Muscle of back (tissue), 11 donors: ENCODE results near the gene TAS1R3. TPM values are rescaled to one million over a fixed set of nuclear protein-coding genes. Genes with fewer than 3 reads are reported as not detected.

Experiments used
- DNase-seq, 3 donors: peaks; one replicate each; pipeline versions ENCODE4 v3.0.0 to v3.0.0-alpha.2; 2013
- polyA plus RNA-seq, 10 donors: library from polyadenylated mRNA; unstranded; fragments of 120-200 nt; gene quantifications; one replicate each; pipeline ENCODE4 v1.2.1, GENCODE V29; 2013; ENCODE audit not compliant: insufficient read length in 10 of 10

TAS1R3 gene
- polyA plus RNA-seq, 10 donors: 1.4 to 3.2 (median 1.9) TPM

DNA sequence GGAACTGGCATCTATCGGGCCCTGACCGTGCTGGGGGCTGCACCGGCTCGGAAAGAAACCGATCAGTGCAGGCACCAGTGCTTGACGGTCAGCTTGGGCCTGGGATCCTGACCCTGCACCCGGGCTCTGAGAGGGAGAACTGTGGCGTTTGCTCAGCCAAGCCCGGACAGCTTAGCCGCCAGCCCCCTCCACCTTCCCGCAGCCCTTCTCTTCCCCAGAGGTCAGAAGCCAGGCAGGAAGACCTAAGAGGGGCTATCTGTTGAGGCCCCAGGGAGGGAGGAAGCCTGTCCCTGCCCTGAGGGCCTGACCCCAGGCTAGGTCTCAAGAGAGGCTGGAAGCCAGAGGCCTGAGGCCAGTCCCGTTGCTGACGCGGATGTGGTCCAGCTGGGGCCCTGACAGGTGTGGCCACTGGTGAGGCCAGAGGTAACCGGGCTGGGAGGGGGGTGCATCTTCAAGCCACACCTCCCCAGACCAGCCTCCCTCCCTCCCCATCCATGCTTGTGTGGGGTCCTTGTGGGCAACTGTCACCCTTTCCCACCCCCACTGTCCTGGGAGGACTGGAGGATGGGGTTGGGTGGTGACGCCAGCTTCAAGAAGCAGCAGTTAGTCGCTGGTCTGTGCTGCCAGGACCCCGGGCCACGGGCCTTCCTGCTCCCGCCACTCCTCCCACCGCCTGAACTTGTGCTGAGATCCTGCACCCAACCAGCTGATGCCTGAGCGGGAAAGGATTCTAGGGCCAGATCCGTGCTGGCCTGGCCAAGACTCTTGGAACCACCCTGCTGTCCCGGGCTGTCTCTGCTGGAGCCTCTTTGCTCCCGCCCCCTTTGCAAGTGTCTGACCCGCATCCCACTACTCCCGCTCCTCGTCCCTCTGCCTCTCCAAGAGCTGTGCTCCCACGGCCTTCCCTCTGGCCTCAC, 20.7 kb downstream of the TAS1R3 start:
- DNase-seq: peak in 2 of 3 donors; percentile 71 to 87

DNA sequence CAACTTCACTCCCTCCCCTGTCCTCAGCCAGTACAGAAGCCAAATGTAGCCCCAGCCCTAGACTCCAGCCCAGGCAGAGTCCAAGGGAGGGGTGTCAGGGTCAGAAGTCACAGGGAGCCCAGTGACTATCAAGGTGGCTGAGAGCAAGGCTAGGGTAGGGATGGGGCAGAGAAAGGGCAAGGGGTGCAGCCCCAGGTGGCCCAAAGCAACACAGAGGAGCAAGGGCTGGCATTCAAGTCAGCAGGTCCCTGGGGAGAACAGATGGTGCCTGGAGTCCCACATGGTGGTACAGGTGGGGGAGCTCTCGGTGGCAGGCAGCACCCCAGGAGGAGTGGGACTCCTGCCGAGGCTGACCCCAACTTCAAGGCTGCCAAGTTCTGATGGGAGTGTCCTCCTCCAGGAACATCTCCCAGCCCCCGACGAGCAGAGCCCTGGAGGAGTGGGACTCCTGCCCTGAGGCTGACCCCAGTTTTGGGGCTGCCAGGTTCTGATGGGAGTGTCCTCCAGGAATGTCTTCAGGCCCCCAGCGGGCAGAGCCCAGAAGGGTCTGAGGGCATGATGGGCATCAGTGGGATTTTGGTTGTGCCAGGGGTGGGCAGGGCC, 21.8 kb downstream of the TAS1R3 start:
- DNase-seq: no peak

DNA sequence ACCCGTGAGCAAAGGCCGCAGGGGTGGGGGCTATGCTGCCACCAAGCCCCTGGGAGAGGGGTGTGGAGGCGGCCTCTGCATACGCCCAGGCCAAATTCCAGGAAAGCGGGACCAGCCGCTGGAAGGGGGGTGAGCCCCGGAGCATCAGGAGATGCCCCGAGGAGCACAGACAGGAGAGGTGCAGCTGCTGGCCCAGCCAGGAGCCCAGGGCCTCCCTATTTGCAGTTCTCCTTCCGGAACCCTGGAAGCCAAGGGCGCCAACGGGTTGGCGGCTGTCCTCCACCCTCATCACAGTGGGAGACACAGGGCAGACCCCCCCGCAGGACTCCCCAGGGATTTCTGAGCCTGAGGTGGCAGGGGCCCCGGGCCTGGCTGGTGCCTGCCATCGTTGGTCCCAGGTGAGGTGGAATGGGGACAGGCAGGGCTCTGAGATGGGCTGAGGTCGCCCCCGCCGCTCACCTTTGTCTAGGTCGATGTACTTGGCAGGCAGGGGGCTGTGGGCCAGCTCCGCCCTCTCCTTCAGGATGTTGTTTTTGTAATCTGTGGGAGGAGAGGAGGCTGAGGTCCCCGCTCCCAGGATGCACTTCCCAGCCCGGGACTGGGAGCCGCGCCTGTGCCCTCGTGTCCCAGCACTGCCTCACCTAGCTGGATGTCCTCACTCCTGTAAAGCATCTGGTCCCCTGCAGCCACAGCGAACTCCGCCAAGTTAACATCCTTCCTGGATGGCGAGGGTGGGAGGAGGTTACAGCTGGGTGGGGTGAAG, 22.5 kb downstream of the TAS1R3 start:
- DNase-seq: no peak

DNA sequence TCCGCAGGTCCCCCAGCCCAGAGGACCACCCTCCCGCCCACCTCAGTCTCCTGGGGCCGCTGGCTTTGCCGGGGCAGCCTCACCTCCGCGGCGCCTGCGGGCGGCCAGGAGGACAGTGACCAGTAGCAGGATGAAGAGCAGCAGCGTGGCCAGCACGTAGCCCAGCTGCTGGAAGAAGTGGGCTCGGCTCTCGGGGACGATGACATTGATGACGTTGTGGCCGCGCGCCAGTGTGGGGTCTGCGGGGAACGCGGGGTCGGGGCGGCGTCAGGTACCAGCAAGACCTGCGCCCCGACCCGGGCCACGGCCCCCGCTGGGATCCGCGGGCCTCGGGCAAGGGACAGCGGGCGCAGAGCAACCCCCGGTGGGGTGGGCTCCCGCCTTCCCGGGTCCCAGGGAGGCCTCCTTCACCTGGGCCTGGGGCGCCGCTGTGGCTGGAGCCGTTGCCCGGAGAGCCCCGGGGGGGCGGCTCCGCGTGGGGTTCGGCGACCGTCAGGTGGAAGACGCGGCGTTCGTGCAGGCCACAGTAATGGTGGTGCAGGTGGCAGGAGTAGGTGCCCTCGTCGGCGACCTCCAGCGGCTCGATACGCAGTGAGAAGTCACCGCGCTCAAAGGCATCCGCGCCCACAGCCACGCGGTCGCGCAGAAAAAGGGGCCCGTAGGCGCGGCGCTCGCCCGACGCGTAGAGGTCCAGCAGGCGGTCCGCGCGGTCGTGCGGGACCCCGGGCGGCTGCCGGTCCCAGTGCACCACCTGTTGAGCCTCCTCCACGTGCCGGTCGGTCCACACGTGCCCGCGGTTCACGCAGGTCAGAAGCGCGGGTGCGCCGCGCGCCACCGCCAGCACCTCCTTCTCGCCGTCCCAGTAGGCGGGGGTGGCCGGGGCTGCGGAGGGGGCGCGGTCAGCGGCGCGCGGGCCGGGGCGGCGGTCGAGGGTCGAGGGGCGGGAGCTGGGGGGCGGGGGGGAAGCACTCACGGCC, 23.5 kb downstream of the TAS1R3 start:
- DNase-seq: no peak

DNA sequence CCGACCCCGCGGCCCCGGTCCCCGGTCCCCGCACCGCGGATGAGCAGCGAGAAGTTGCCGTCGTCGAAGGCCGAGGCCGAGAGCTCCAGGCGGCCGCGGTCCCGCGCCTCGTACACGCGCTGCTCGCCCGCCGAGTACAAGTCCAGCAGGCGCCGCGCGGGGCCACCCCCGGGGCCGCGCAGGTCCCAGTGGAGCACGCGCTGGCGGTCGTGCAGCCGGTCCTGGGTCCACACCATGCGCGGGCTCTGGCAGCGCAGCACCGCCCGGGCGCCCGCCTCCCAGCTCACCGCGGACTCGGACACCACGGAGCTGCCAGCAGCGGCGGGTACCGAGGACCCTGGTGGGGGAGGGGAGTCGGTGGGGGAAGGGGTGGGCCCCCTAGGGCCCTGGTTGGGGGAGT, 24.3 kb downstream of the TAS1R3 start:
- no peak for DNase-seq

DNA sequence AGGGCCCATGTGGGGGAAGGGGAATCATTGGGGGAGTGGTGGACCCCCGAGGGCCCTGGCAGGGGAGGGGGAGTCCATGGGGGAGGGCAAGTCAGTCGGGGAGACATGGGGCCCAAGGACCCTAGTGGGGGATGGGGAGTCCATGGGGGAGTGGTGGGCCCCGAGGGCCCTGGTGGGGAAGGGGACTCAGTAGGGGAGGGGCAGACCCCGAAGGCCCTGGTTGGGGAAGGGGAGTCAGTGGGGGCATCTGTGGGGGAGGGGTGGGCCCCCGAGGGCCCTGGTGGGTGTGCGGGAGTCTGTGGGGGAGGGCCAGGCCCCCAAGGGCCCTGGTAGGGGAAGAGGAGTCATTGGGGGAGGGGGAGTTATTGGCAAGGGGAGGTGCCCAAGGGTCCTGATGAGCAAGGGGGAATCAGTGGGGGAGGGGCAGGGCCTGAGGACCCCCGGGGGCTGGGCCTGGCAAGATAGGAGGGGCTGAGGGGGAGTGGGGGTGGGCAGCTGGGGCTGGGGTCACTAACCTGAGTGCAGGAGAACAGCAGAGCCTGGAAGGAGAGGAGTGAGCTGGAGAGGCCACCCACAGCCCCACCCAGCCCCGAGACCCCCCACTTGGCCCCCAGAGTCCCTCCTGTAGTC, 25.2 kb downstream of the TAS1R3 start:
- no peak for DNase-seq

DNA sequence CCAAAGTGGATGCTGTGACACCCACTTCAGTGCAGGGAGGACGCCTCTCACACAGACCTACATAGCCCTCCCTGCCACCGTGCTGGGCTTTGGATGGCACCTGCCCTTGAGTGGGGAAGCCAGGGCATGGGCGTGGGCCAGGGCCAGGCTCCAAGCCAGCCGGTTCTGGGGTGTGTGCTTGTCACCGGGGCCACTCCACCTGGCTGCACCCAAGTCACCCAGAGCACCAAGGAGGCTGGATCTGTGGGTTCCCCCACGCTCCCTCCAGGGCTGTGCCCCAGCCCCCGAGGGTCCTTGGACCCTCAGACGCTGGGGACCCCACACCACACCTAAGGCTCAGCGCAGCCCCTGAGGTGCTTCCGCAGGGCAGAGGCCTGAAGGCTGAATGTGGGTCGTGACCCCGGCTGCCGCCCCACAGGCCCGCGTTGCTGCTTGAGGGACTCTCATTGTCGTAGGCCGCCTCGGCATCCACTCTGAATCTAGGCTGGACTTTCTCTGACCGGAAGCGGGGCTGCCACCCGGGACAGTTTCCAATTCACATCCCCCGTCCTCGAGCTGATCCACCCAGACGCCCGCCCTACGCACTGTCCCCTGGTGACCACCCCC, 25.8 kb downstream of the TAS1R3 start:
- no peak for DNase-seq

DNA sequence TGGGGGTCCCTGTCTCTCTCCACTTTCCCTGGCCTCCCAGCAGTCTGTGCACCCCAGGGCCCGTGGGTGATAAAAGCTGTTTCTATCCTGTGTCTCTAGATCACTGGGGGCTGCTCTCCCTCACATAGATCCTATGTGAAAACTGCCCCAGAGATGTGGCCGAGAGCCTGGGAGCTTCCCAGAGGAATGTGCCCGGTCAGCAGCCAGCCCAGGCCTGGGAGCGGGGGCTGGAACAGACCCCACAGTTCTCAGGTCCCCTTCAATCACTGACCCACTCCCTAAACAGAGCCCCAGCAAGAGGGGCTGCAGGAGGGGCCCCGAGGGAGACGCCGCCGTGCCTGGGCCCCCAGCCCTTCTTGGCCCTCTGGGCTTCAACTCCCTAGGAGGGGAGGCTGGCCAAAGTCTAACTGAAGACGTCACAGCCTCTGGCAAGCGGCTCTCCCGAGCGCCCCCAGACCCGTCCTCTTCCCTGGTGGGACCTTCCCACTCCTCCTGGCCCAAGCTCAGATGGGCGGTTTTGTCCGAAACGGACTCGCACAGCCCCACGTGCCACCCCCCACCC, 26.9 kb downstream of the TAS1R3 start:
- peak in 1 of 3 donors; percentile 62 for DNase-seq

DNA sequence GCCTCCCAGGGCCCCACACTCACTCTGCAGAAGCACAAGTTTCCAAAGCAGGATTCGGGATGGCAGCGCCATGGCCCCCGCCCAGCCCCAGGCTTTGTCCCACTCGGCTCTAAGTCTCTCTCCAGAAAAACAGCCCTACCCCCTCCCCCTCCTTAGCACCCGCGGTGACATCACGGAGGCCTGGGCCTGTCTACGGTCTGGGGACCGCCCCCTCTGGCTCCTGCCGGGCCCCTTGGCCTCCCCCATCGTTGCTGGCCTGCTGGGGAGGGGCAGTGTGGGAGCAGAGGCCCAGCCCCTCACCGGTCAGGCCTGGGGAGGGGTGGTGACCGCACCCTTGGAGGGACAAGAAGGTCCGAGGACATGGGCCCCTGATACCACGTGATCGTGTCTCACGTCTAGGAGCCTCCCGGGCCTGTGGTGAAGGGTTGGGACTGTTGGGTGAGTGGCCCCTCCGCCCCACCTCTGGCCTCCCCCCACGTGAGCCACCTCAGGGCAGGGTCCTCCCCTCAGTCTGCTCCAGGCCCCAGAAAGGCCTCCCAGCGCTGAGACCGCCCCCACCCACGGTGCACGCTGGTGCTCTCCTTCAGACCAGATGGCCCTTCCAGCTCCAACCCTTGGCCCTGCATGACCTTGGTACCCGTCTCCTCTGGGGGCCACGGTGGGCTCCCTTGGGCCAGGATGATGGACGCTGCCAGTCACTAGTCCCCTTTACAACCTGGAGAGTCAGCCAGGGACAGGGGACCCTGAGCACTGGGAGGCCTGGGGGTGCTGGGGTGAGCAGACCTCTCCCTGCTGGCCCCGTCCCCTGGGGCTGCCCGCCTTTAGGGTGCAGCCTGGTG, 27.6 kb downstream of the TAS1R3 start, which contains the start of gene MXRA8:
TSS of gene MXRA8 (minus strand) at position 123 of the 839 bp plus-strand sequence. CDS start at position 72, 51 bp downstream.
- peak; percentile 87 to 95 (median 90) for DNase-seq

DNA sequence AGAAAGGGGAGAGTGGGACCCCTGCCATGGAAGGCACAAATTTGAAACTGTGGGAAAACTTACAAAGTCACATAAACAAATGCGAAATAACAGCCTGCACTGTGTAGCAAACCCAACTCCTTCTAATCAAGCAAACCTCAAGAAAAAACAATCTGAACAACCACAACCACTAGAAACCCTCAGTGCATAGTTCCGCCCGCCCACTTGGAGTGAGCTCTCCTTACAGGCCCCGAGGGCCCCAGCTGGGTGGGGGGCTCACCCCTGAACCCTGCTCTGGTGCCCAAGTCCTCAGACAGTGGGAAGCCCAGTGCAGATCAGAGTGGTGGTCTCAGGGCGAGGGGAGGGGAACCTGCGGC, 28.2 kb downstream of the TAS1R3 start:
- DNase-seq: peak; percentile 40 to 72 (median 58)

DNA sequence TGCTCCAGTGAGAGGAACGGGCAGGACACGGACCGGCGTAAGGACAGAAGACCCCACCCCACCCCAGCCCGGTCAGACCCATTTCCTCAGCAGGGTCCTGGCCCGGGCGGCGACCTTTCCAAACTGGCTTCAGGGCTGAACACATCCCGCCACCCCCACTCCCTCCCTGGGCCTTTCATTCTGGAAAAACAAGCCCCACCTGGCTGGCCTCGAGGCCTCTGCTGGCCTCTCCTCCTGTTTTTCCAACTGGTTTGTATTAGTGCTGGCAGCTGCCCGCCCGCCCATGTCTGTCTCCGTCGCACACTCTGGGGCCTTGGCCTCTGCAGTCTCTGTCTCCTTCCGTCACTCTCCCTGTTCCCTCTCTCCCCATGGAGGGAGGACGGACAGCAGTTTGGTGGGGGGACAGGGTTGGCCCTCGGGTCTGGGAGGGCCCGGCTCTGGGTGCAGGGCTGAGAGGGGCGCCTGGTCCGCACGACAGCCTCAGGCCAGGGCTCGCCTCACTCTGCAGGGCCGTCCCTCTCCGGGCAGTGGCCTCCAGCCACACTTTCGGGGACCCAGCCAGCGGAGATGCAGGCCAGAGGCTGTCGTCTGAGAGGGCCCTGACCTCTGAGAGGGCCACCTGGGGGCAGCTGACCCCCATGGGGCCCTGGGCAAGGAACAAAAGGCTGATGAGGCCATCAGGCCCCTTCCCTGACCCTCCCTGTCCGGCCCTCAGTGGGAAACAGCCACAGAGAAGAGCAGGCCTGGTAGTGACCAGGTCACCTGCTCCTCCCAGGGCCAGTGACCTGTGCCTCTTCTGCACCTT, 28.8 kb downstream of the TAS1R3 start:
- peak; percentile 64 to 91 (median 78) for DNase-seq

DNA sequence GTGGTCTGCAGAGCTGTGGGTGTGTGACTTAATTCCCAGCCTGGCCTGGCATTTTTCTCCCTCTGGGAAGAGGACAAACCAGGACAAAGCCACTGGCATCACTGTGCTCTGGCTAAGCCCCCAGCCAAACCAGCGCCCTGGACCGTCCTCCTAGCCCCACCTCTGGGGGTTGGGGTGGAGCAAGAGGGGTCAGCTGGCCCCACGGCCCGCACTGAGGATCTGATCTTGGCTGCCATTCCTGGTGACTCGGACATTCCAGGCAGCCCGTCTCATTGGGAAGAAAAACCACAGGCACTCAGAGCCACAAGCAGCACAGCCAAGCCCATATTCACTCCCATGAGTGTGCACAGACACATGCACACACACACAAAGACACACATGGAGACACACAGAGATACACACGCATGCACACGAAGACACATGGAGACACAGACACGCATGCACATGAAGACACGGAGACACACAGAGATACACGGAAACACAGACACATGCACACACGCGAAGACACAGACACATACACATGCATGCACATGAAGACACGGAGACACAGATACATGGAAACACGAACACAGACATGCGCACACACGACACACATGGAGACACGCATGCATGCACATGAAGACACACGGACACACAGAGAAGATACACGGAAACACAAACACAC, 29.6 kb downstream of the TAS1R3 start:
- DNase-seq: peak; percentile 77 to 86 (median 83)

DNA sequence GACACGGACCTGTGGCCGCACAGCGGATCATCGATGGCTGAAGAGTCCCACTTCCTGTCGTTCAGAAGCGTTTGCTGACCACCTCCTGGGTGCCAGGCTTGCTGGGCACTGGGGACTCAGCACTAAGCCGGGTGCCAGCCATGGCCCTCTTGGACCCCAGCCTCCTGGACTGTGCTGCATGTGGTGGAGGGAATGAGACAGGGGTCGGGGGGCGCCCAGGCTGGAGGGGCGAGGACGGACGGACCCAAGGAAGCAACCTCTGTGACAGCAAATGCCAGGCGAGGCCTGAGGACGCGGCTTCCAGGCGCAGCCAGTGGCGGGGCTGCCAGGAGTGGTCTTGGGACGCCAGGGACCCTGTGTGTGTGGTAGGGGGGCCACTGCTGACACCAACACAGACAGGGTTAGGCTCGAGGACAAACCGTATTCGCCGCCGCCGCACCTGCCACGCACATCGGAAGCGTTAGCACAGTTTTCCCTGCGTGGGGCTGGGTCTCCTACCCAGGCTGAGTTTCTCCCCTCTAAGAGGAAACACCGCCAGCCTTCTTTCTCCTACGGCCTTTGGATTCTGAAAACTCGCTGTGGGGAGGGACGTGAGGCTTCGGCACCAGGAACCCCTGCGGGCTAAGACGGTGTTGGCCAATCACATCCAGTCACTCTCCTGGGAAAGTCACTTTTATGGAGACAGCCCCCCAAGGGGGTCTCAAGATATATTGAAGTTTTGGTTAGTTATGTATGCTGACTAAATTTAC, 30.3 kb downstream of the TAS1R3 start:
- DNase-seq: peak in 1 of 3 donors; percentile 49

DNA sequence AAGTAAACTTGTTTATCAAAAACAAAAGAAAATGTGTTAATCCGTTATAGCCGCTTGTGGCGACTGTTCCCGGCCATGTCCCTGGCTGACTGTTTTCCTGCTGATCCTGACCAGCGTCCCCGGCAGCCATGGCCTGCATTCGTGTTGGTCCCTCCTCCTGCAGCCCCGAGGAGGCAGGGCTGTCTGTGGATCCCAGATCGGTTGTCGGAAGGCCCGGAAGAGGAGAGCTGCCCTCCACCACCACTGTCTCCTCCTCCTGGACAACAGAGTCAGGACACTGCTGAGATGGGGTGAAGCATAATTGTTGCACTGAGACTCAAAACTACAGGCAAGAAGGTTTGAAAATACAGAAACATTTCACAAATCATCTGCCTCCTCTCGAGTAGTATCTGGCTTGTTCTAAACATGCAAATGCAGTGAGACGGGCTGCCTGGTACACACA, 30.9 kb downstream of the TAS1R3 start:
- peak; percentile 65 to 89 (median 78) for DNase-seq

DNA sequence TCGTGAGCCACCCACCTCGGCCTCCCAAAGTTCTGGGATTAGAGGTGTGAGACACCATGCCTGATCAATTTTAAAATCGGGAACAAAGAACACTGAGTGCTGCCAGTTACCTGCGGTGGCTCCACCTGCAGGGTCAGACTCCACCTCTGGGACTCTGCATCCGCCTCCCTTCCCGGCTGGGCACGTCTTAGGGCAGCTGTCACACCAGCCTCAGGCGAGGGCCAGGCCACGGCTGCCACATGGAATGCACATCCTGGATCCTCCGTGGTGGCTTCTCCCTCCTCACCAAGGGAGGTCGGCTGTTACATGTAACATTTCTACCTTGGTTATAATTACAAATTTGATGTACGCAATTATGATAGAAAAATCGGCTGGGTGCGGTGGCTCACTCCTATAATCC, 33.2 kb downstream of the TAS1R3 start:
- DNase-seq: no peak

DNA sequence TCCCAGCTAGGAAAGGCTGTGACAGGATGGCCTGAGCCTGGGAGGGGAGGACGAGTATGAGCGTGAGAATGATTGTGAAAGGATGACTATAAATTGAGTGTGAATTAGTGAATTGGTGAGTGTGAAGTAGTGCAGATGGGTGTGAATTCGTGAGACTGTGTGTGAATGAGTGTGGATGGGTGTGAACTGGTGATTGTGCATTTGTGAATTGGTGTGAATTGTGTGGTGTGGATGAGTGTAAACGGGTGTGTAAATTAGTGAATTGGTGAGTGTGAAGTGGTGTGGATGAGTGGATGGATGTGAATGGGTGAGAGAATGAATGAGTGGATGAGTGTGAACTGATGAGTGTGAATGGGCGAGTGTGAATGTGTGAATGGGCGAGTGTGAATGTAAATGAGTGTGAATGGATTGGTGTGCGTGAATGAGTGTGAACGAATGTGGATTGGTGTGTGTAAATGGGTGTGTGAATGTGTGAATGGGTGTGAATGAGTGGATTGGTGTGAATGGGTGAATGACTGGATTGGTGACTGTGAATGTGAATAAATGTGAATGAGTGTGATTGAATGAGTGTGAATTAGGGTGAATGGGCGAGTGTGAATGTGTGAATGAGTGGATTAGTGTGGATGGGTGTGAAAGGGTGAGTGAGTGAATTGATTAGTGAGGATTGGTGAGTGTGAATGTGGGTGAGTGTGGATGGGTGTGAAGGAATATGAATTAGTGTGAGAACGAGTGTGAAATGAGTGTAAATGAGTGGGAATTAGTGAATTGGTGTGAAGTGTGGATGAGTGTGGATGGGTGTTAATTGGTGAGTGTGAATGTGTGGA, 35.0 kb downstream of the TAS1R3 start:
- DNase-seq: no peak
